GM04503 (cell line): ENCODE measurements around the gene DHX58.
"Not testable (repeated sequence)": the region's sequence is repeated elsewhere in the genome, so short reads cannot be mapped to it uniquely, and the experiment has no call there.

ENCODE experiments used
- DNase-seq: peaks from one replicate; pipeline ENCODE4 v3.0.0-alpha.2; 2012; ENCODE audit warnings: low read depth

Gene DHX58

GRCh38 chr17:42112552-42113176 is at the start of gene DHX58:
DHX58 (minus strand) TSS chr17:42112714; CDS start chr17:42111892, 822 bp downstream.
- DNase-seq = no peak

- DNase-seq = no peak
Observed at GRCh38 chr17:42160531-42160910, 48.0 kb upstream of the DHX58 start.

- DNase-seq = no peak
Observed at GRCh38 chr17:42159796-42160530, 47.4 kb upstream of the DHX58 start.

- DNase-seq = no peak
Observed at GRCh38 chr17:42155614-42156045, 43.1 kb upstream of the DHX58 start.

GRCh38 chr17:42153919-42154742 is 41.6 kb upstream of the DHX58 start:
- DNase-seq = no peak

- no peak for DNase-seq
Observed at GRCh38 chr17:42146911-42147607, 34.5 kb upstream of the DHX58 start.

GRCh38 chr17:42143138-42143537 is 30.6 kb upstream of the DHX58 start:
- DNase-seq = not testable (repeated sequence)

GRCh38 chr17:42142371-42142896 is 29.9 kb upstream of the DHX58 start:
- peak; percentile 88 for DNase-seq

GRCh38 chr17:42141382-42141781 is 28.9 kb upstream of the DHX58 start:
- no peak for DNase-seq

GRCh38 chr17:42140690-42141089 is 28.2 kb upstream of the DHX58 start:
- DNase-seq = not testable (repeated sequence)

GRCh38 chr17:42138749-42139492 is 26.4 kb upstream of the DHX58 start:
- DNase-seq = no peak

- DNase-seq = no peak
Observed at GRCh38 chr17:42136654-42137051, 24.1 kb upstream of the DHX58 start.

GRCh38 chr17:42135664-42136653 is 23.4 kb upstream of the DHX58 start:
- no peak for DNase-seq

- no peak for DNase-seq
Observed at GRCh38 chr17:42135151-42135550, 22.6 kb upstream of the DHX58 start.

GRCh38 chr17:42133461-42134041 is 21.0 kb upstream of the DHX58 start:
- no peak for DNase-seq

- peak; percentile 77 for DNase-seq
Observed at GRCh38 chr17:42132941-42133340, 20.4 kb upstream of the DHX58 start.

- no peak for DNase-seq
Observed at GRCh38 chr17:42131981-42132432, 19.5 kb upstream of the DHX58 start.

GRCh38 chr17:42131232-42131631 is 18.7 kb upstream of the DHX58 start:
- no peak for DNase-seq

GRCh38 chr17:42130310-42130936 is 17.9 kb upstream of the DHX58 start:
- DNase-seq = no peak
